ENCODE measurements around the gene PDCD5. TPM values are rescaled to one million over a fixed set of nuclear protein-coding genes. Genes with fewer than 3 reads are reported as not detected.
"Not testable (repeated sequence)": the region's sequence is repeated elsewhere in the genome, so short reads cannot be mapped to it uniquely, and the experiment has no call there.

The PDCD5 gene
- total RNA-seq, 1 donor from 2014 or later, result 105 TPM

DNA sequence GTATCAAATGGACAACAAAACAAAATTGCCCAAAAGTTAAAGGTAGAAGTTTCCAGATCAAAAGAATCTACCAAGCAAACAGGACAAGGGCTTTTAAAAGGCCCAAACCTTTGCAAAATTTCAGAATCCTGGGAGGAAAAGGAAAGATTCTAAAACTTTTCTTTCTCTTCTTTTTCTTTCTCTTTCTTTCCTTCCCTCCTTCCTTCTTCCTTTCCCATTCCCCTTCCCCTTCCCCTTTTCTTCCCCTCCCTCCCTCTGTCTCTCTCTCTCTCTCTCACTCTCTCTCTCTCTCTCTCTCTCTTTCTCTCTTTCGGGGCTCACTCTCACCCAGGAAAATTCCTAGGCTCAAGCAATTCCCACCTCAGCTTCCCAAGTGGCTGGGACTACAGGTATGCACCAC is 4.2 kb upstream of the PDCD5 start:
- no peak for DNase-seq (ENCODE audit: low read depth)

DNA sequence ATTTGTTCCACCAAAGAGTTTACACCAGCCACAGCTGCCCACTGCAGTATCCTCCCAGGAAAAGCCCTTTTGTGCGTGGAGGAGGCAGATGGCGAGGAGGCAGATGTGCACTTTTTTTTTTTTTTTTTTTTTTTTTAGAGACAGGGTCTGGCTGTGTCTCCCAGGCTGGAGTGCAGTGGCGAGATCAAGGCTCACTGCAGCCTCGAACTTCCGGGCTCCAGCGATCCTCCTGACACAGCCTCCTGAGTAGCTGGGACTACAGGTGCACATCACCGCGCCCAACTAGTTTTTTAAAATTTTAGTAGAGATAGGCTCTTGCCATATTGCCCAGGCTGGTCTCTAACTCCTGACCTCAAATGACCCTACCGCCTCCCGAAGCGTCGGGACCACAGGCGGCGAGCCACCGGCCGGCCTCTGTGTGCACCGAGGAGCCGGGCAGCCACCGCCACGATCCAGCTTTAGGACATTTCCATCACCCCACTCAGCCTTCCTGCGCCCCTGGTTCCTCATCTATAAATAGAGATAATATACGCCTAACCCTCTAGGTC is 563 bp upstream of the PDCD5 start:
- no peak for DNase-seq (ENCODE audit: low read depth)

GRCh38 chr19:32581705-32582179 is 752 bp downstream of the PDCD5 start:
- peak; percentile 81 for DNase-seq (ENCODE audit: low read depth)

DNA sequence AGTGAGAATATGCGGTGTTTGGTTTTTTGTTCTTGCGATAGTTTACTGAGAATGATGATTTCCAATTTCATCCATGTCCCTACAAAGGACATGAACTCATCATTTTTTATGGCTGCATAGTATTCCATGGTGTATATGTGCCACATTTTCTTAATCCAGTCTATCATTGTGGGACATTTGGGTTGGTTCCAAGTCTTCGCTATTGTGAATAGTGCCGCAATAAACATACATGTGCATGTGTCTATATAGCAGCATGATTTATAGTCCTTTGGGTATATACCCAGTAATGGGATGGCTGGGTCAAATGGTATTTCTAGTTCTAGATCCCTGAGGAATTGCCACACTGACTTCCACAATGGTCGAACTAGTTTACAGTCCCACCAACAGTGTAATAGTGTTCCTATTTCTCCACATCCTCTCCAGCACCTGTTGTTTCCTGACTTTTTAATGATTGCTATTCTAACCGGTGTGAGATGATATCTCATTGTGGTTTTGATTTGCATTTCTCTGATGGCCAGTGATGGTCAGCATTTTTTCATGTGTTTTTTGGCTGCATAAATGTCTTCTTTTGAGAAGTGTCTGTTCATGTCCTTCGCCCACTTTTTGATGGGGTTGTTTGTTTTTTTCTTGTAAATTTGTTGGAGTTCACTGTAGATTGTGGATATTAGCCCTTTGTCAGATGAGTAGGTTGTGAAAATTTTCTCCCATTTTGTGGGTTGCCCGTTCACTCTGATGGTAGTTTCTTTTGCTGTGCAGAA is 6.9 kb downstream of the PDCD5 start:
- DNase-seq (ENCODE audit: low read depth), result not testable (repeated sequence)

DNA sequence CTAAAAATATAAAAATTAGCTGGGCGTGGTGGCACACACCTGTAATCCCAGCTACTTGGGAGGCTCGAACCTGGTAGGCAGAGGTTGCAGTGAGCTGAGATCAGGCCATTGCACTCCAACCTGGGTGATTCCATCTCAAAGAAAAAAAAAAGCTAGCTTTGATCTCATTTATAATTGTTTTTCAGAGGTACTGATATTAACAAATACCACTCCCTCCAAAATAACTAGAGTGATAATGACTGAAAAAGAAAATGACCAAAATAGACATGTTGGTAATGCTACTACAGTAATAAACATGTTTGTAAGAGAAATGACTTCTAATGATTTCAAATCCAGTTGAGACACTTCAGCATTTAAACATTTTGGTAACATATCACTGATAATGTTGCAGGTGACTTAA is 13.0 kb downstream of the PDCD5 start:
- DNase-seq (ENCODE audit: low read depth), result no peak

DNA sequence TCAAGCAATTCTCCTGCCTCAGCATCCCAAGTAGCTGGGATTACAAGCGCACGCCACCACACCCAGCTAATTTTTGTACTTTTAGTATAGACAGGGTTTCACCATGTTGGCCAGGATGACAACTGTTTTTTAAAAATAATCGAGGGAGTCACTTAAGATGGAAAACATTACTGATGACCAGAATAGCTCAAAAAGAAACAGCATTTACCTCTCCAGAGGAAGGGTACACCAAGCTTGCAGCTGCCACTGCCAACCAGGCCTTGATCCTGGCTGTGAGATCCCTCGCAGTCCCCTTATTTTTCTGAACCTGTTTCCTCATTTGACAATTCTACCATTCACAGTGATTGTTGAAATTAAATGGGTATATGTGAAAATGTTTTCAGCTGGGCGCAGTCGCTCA is 14.5 kb downstream of the PDCD5 start:
- DNase-seq (ENCODE audit: low read depth), result no peak

- DNase-seq (ENCODE audit: low read depth), result no peak
Observed at GRCh38 chr19:32598022-32598421, 17.0 kb downstream of the PDCD5 start.

DNA sequence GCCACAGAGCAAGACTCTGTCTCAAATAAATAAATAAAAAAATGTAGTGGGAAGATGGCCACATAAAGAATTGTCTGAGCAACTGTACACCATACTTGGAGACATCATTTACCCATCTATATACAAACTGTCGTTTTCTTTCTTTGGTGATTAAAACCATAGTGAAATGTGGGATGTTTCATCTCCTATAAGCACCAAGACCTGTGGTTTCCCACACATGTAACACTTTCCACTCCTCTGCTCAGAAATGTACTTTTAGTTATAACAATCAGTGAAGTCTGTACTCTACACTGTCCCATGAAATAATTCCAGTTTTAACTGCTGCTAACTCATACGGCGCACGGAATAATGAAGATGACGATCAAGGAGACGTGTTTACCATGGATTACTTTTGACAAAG is 18.3 kb downstream of the PDCD5 start:
- DNase-seq (ENCODE audit: low read depth), result no peak

DNA sequence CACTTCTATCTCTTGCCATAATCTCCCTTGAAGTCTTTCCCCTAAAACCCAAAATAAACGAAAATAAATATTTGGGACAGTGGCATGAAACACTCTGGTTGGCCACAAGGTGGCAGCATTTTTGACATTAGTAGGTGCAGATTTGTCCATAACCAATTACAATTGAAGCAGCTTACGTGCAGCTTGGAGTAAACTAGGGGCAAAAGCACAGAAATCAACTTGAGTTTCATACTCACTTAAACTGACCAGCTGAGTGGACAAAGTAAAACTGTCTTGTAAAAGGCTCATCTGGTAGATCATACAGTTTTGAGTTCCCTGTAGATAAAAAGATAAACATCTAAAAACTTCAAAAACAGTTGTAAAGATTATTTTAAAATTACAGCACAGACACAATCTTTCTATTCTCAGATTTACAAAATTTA is 18.8 kb downstream of the PDCD5 start:
- peak; percentile 67 for DNase-seq (ENCODE audit: low read depth)

- DNase-seq (ENCODE audit: low read depth), result no peak
Observed at GRCh38 chr19:32603961-32604360, 23.0 kb downstream of the PDCD5 start.

DNA sequence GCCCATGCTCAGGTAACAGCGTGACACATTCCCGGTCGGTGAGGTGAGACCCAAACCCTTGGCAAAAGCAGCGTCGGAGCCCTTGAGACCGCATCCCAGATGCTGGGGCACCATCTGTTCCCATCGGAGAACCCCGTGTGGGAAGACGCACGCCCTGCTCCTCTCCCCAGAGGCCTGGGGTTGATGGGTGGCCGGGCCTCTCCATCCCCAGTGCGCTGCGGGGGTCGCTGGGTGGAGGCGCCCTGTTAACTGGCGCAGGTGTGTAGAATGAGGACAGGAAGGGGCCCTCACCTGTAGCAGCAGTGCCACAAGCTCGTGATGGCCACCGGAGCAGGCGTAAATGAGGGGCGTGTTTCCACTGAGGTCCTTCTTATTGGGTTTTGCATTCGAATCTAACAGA is 24.6 kb downstream of the PDCD5 start:
- no peak for DNase-seq (ENCODE audit: low read depth)

DNA sequence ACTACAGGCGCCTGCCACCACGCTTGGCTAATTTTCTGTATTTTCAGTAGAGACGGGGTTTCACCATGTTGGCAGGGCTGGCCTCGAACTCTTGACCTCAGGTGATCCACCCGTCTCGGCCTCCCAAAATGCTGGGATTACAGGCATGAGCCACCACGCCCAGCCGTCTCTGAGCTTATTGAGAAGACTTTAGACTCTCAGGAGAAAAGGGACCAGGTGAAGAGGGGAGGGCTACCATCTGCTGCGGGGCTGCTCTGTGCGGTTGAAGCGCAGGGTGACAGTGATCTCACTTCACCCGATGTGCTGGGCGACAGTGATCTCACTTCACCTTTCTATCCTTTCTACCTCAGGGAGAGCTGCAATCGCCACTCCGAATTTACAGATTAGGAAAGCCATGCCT is 25.3 kb downstream of the PDCD5 start:
- no peak for DNase-seq (ENCODE audit: low read depth)

GRCh38 chr19:32607479-32607878 is 26.5 kb downstream of the PDCD5 start:
- DNase-seq (ENCODE audit: low read depth), result no peak

DNA sequence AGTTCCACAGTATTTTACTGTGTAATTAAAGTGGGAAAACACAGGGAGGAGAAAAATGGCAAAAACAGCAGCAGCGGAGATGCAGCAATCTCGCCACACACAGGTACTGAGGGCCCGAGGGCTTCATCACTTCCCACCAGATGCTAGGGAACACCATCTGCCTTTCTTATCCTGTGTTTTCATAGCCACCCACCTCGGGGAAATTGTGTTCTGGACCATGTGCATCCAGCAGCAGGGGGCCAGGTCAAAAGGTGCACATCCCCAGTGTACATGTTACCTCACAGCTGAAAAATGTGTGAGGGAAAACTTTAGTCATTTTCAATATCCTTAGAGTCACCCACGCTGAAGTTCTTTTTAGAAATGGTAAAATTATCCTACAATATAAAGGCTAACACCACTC is 30.2 kb downstream of the PDCD5 start:
- DNase-seq (ENCODE audit: low read depth), result no peak

DNA sequence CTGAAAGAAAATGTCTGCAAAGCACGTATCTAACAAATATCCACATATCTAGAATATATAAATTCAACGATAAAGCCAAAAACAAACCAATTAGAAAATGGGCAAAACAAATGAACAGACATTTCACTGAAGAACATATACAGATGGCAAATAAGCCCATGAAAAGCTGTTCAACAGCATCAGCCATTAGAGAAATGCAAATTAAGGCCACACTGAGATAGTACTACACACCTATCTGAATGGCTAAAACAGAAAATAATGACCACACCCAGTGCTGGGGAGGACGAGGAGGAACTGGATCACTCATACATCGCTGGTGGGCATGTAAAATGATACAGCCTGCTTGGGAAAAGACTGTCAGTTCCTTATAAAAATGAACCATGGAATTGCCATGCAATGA is 32.0 kb downstream of the PDCD5 start:
- no peak for DNase-seq (ENCODE audit: low read depth)

- DNase-seq (ENCODE audit: low read depth), result no peak
Observed at GRCh38 chr19:32614916-32615315, 33.9 kb downstream of the PDCD5 start.

DNA sequence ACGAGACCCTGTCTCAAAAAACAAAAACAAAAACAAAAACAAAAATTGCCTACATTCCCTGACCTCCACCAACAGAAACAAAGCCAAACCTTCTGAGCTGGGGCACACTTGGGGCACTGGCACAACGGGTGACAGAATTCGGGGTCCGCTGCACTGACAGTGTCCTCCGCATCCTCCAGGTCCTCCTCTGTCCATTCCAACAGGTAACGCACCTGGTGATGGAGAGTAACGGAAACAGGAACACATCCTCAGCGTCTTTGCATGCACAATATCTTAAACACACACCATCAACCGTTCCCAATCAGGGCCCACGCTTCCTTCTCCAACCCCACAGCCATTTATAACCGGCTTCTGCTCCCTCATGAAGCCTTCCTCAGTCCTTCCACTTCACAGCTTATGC is 34.6 kb downstream of the PDCD5 start:
- no peak for DNase-seq (ENCODE audit: low read depth)

GRCh38 chr19:32619051-32619685 is 38.2 kb downstream of the PDCD5 start:
- no peak for DNase-seq (ENCODE audit: low read depth)

GRCh38 chr19:32622002-32622401 is 41.0 kb downstream of the PDCD5 start:
- no peak for DNase-seq (ENCODE audit: low read depth)

GRCh38 chr19:32624410-32624809 is 43.4 kb downstream of the PDCD5 start:
- DNase-seq (ENCODE audit: low read depth), result no peak

GRCh38 chr19:32626969-32627368 is 46.0 kb downstream of the PDCD5 start:
- no peak for DNase-seq (ENCODE audit: low read depth)

GRCh38 chr19:32627714-32628270 is 46.8 kb downstream of the PDCD5 start:
- no peak for DNase-seq (ENCODE audit: low read depth)

- no peak for DNase-seq (ENCODE audit: low read depth)
Observed at GRCh38 chr19:32630338-32630737, 49.3 kb downstream of the PDCD5 start.
